DND-41 (cell line): ENCODE measurements around the gene P2RY8.

ENCODE experiments used
- EZH2 ChIP-seq: IDR thresholded peaks from 3 replicates; pipeline ENCODE4 v1.6.1; 2012; ENCODE audit warnings: borderline replicate concordance, low read depth, mild to moderate bottlenecking, moderate library complexity, low read length, inconsistent platforms; ENCODE audit not compliant: severe bottlenecking
- TF ChIP-seq, protein P1 (sequence below): IDR thresholded peaks from 2 replicates; pipeline ENCODE4 v1.5.1; 2012; ENCODE audit warnings: borderline replicate concordance, low read length, moderate library complexity, mild to moderate bottlenecking; ENCODE audit not compliant: poor library complexity, severe bottlenecking; ENCODE audit errors: extremely low read depth

DNA sequence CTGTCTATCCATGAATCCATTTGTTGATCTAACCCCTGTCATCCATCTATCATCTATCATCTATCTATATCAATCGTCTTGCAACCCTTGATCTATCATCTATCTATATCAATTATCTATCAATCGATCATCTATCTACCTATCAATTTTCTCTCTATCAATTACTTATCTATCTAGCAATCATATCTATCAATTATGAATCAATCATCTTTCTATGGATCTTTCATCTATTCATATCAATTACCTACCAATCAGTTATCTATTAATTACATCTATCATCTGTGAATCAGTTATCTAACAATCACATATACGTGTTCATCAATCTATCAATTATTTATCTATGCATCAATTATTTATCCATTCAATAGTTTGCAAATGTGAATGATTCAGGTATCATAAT is 59.8 kb downstream of the P2RY8 start:
- TF ChIP-seq EZH2: no peak
- TF ChIP-seq, protein P1, sequence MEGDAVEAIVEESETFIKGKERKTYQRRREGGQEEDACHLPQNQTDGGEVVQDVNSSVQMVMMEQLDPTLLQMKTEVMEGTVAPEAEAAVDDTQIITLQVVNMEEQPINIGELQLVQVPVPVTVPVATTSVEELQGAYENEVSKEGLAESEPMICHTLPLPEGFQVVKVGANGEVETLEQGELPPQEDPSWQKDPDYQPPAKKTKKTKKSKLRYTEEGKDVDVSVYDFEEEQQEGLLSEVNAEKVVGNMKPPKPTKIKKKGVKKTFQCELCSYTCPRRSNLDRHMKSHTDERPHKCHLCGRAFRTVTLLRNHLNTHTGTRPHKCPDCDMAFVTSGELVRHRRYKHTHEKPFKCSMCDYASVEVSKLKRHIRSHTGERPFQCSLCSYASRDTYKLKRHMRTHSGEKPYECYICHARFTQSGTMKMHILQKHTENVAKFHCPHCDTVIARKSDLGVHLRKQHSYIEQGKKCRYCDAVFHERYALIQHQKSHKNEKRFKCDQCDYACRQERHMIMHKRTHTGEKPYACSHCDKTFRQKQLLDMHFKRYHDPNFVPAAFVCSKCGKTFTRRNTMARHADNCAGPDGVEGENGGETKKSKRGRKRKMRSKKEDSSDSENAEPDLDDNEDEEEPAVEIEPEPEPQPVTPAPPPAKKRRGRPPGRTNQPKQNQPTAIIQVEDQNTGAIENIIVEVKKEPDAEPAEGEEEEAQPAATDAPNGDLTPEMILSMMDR: no peak
